ENCODE results near the gene RIMBP2. TPM values are rescaled to one million over a fixed set of nuclear protein-coding genes. Genes with fewer than 3 reads are reported as not detected.

Gene RIMBP2
- total RNA-seq, 3 donors from 2014 or later: 2.3 to 5.9 (median 5.4) TPM

DNA sequence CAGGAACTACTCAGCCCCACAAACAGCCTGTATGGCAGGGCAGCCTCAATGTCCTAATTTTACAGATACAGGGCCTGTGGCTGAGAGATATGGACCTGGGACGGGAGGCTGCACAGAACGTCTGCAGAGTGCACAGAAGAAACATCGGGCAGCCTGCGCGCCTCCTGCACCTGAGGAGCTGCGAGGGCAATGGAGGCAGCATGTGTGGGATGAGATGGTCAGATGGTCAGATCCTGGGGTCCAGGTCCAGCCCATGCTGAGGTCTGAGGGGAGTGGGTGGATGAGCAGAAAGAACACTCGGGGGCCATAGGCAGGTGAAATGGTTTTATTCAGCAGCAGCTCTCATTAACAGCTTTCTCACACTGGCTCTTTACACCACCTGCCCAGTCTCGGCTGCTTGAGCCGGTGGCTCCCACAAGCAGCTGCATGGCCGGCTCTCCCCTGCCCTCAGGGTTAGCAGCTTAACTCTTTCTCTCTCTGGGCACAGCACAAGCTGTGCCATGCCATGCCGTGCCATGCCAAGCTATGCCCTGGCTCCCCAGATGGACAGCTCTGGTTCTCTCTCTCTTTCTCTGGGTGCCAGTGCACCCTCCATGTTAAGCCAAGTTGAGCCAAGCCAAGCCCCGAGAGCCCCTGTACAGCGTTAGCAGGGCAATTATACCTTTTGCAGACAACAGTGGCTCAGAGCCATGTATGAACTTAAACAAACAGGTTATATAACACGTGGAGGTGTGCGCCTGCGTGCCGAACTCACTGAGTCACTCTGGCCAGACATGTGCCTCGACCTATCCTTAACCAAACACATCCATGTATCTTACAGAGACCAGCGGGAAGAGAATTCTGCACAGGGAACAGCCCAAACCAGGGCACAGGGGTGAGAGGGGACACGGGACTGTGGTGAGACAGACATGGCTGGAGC is 47.6 kb downstream of the RIMBP2 start:
- TF ChIP-seq, protein P1, sequence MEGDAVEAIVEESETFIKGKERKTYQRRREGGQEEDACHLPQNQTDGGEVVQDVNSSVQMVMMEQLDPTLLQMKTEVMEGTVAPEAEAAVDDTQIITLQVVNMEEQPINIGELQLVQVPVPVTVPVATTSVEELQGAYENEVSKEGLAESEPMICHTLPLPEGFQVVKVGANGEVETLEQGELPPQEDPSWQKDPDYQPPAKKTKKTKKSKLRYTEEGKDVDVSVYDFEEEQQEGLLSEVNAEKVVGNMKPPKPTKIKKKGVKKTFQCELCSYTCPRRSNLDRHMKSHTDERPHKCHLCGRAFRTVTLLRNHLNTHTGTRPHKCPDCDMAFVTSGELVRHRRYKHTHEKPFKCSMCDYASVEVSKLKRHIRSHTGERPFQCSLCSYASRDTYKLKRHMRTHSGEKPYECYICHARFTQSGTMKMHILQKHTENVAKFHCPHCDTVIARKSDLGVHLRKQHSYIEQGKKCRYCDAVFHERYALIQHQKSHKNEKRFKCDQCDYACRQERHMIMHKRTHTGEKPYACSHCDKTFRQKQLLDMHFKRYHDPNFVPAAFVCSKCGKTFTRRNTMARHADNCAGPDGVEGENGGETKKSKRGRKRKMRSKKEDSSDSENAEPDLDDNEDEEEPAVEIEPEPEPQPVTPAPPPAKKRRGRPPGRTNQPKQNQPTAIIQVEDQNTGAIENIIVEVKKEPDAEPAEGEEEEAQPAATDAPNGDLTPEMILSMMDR (IDR thresholded peaks at IDR 0.05): no peak
- no peak for DNase-seq
- no peak for ATAC-seq
- intact Hi-C loops (cut with DNase I, micrococcal nuclease): no loop called here
- no peaks in the 10 kb centered on the region for H3K4me1 ChIP-seq (ENCODE audit: low read depth)
- H3K9me3 ChIP-seq: peaks cover 9% of the 10 kb centered on the region
- no peaks in the 10 kb centered on the region for H3K36me3 ChIP-seq (ENCODE audit: low read depth)
- no peak overlapping the region for H3K4me3 ChIP-seq

DNA sequence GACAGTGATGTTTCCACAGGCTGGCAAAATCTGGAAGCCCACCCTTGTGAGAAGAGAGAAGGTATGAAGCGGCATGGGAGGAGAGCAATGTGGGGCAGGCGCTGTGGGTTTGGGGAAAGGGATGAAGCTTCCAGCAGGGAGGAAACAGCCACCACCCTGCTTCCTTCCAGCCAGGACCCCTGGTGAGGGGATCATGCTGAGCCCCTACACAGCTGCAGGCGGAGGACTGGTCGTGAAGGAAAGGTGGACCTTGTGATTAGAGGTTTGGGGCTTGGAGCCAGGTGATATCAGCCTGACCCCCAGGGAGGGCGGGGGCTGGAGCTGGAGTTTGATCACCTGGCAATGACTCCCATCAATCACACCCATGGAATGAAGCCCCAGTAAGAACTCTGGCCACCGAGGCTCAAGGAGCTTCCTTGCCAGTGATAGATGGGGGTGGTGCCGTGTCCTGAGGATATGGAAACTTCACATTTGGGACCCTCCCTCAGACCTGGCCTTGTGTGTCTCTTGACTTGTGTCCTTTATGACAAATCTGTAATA is 48.6 kb downstream of the RIMBP2 start:
- intact Hi-C loops (cut with DNase I, micrococcal nuclease): no loop called here
- DNase-seq (no peak), ATAC-seq (no peak)
- no peaks in the 10 kb centered on the region for H3K36me3 ChIP-seq (ENCODE audit: low read depth)
- TF ChIP-seq, protein P1 (IDR thresholded peaks at IDR 0.05): no peak
- H3K4me1 ChIP-seq (ENCODE audit: low read depth): no peaks in the 10 kb centered on the region
- no peak overlapping the region for H3K4me3 ChIP-seq
- peaks cover 9% of the 10 kb centered on the region for H3K9me3 ChIP-seq

DNA sequence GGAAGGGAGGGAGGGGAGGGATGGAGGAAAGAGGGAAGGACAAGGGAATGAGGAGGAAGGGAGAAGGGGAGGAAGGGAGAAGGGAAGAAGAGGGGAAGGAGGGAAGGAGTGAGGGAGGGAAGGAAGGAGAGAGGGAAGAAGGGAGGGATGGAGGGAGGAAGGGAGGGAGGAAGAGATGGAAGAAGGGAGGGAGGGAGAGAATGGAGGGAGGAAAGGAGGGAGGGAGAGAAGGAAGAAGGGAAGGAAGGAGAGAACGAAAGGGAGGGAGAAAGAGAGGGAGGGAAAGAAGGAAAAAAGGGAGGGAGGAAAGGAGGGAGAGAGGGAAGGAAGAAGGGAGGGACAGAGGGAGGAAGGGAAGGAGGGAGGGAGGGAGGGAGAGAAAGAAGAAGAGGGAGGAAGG is 49.5 kb downstream of the RIMBP2 start:
- intact Hi-C loops (cut with DNase I, micrococcal nuclease): no loop called here
- no peak overlapping the region for H3K4me3 ChIP-seq
- H3K4me1 ChIP-seq (ENCODE audit: low read depth): no peaks in the 10 kb centered on the region
- H3K9me3 ChIP-seq: peaks cover 9% of the 10 kb centered on the region
- ATAC-seq: no peak
- DNase-seq: no peak
- no peaks in the 10 kb centered on the region for H3K36me3 ChIP-seq (ENCODE audit: low read depth)
- TF ChIP-seq, protein P1 (IDR thresholded peaks at IDR 0.05): no peak

DNA sequence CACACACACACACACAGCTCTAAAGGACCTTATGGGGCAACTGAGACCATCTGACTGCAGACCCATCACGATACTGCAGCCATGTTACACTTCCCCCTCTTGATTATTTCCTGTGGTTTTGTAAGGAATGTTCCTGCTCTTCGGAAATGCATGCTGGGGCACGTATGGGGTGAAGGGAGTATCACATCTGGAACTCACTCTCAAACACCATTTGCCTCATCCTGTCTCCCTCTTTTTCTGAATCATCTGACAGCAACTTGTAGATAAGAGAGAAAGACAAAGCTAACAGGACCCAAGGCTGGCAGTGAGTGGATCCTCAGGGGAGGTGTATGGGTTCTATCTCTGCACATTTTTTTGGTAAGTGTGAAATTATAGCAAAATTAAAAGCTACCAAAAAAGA is 50.3 kb downstream of the RIMBP2 start:
- TF ChIP-seq, protein P1 (IDR thresholded peaks at IDR 0.05): no peak
- Histone ChIP-seq H3K9me3 (peaks cover 9% of the 10 kb centered on the region), H3K4me1 (ENCODE audit: low read depth) (no peaks in the 10 kb centered on the region), H3K36me3 (ENCODE audit: low read depth) (no peaks in the 10 kb centered on the region), H3K4me3 (no peak overlapping the region)
- DNase-seq (no peak), ATAC-seq (no peak)
- intact Hi-C loops (cut with DNase I, micrococcal nuclease): no loop called here

DNA sequence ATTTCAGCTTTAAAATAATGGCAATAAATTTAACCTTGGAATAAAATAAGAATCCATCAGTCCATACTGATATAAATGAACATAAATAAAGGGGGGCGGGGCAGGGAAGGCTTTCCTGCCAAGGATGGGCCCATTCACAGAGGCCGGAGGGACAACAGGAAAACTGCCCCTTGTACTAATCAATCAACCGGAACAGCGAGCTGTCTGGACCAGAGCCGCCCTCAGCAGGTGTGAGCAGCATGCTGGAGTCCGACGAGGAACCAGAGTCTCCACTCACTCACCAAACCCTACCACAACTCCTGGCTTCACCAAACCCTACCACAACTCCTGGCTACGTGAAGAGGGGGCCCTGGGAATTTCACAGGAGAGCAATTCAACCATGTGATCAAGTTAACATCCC is 51.3 kb downstream of the RIMBP2 start:
- Histone ChIP-seq H3K36me3 (ENCODE audit: low read depth) (no peaks in the 10 kb centered on the region), H3K9me3 (peaks cover 9% of the 10 kb centered on the region), H3K4me1 (ENCODE audit: low read depth) (no peaks in the 10 kb centered on the region), H3K4me3 (no peak overlapping the region)
- intact Hi-C loops (cut with DNase I, micrococcal nuclease): no loop called here
- TF ChIP-seq, protein P1 (IDR thresholded peaks at IDR 0.05): no peak
- DNase-seq (no peak), ATAC-seq (no peak)

All from mucosa of descending colon (tissue), 3 donors.